ENCODE data around the gene IGLON5.

The IGLON5 gene

GRCh38 chr19:51370230-51370629, 58.8 kb downstream of the IGLON5 start:
- TF ChIP-seq GATA2 (IDR thresholded peaks at IDR 0.05; ENCODE audit: low read depth, low read length) = no peak
- TF ChIP-seq GATA3 (IDR thresholded peaks at IDR 0.05; ENCODE audit: low read depth, low read length) = no peak

- no peak for TF ChIP-seq GATA3 (IDR thresholded peaks at IDR 0.05; ENCODE audit: low read depth, low read length)
- TF ChIP-seq GATA2 (IDR thresholded peaks at IDR 0.05; ENCODE audit: low read depth, low read length) = no peak
Measured at GRCh38 chr19:51371186-51371690, 59.8 kb downstream of the IGLON5 start.

- TF ChIP-seq GATA2 (IDR thresholded peaks at IDR 0.05; ENCODE audit: low read depth, low read length) (no peak), GATA3 (IDR thresholded peaks at IDR 0.05; ENCODE audit: low read depth, low read length) (no peak)
Measured at GRCh38 chr19:51372021-51372648, 60.7 kb downstream of the IGLON5 start.

- TF ChIP-seq GATA3 (IDR thresholded peaks at IDR 0.05; ENCODE audit: low read depth, low read length) (no peak), GATA2 (IDR thresholded peaks at IDR 0.05; ENCODE audit: low read depth, low read length) (no peak)
Measured at GRCh38 chr19:51372649-51373504, 61.4 kb downstream of the IGLON5 start, which contains the start of gene NKG7. TSS of gene NKG7 (minus strand) at chr19:51372654. CDS start at chr19:51372535, 119 bp downstream.

GRCh38 chr19:51375504-51376221, 64.2 kb downstream of the IGLON5 start:
- TF ChIP-seq GATA2 (IDR thresholded peaks at IDR 0.05; ENCODE audit: low read depth, low read length) = no peak

GRCh38 chr19:51377422-51377821, 66.0 kb downstream of the IGLON5 start:
- TF ChIP-seq GATA2 (IDR thresholded peaks at IDR 0.05; ENCODE audit: low read depth, low read length) = no peak
- TF ChIP-seq GATA3 (IDR thresholded peaks at IDR 0.05; ENCODE audit: low read depth, low read length) = no peak

- no peak for TF ChIP-seq GATA3 (IDR thresholded peaks at IDR 0.05; ENCODE audit: low read depth, low read length)
- no peak for TF ChIP-seq GATA2 (IDR thresholded peaks at IDR 0.05; ENCODE audit: low read depth, low read length)
Measured at GRCh38 chr19:51380379-51380778, 68.9 kb downstream of the IGLON5 start.
